Neural cell (in vitro differentiated cells): ENCODE results near the gene GASK1A.

Experiments
- CTCF ChIP-seq: fragments of 450-650 bp; IDR thresholded peaks from 2 replicates; pipeline ENCODE4 v1.5.1; 2014; ENCODE audit warnings: antibody characterized with exemption, mild to moderate bottlenecking, moderate library complexity; ENCODE audit not compliant: poor library complexity, severe bottlenecking
- EP300 ChIP-seq: fragments of 450-650 bp; conservative IDR thresholded peaks from 2 replicates; pipeline ENCODE4 v1.6.1; 2014; ENCODE audit warnings: antibody characterized with exemption, mild to moderate bottlenecking, moderate library complexity; ENCODE audit not compliant: poor library complexity, severe bottlenecking
- EZH2 ChIP-seq: fragments of 200-600, 300-800 bp; shearing (Covaris generic), sonication (generic); IDR thresholded peaks from 2 replicates; pipeline ENCODE4 v1.6.1; 2014; ENCODE audit warnings: antibody characterized with exemption, low read length, borderline replicate concordance, mild to moderate bottlenecking; ENCODE audit not compliant: insufficient read depth, poor library complexity, severe bottlenecking
- MXI1 ChIP-seq: fragments of 450-650 bp; conservative IDR thresholded peaks from 2 replicates; pipeline ENCODE4 v1.6.1; 2014; ENCODE audit warnings: antibody characterized with exemption, mild to moderate bottlenecking; ENCODE audit not compliant: poor library complexity, severe bottlenecking
- POLR2AphosphoS5 ChIP-seq: IDR thresholded peaks from 2 replicates; pipeline ENCODE4 v1.6.1; 2012
- RAD21 ChIP-seq: fragments of 450-650 bp; conservative IDR thresholded peaks from 2 replicates; pipeline ENCODE4 v1.6.1; 2014; ENCODE audit warnings: antibody characterized with exemption, mild to moderate bottlenecking, moderate library complexity
- REST ChIP-seq: IDR thresholded peaks from 2 replicates; pipeline ENCODE4 v1.6.1; 2012; ENCODE audit warnings: borderline replicate concordance
- SMC3 ChIP-seq: fragments of 450-650 bp; conservative IDR thresholded peaks from 2 replicates; pipeline ENCODE4 v1.6.1; 2014; ENCODE audit warnings: antibody characterized with exemption, mild to moderate bottlenecking, moderate library complexity; ENCODE audit not compliant: poor library complexity
- TAF1 ChIP-seq: IDR thresholded peaks from 2 replicates; pipeline ENCODE4 v1.6.1; 2012; ENCODE audit warnings: low read depth

GRCh38 chr3:43005981-43006380 lies 26.9 kb downstream of the GASK1A start:
- TF ChIP-seq SMC3 (no peak), EZH2 (no peak), CTCF (no peak), POLR2AphosphoS5 (no peak), TAF1 (no peak), EP300 (no peak), REST (no peak), RAD21 (no peak), MXI1 (no peak)
